HEK293T (cell line): Measurements from ENCODE around the gene MTCL3.

Experiments
- BHLHE40 ChIP-seq: fragments of 450-650 bp; IDR thresholded peaks from 2 replicates; pipeline ENCODE4 v1.6.1; 2016; ENCODE audit warnings: mild to moderate bottlenecking, moderate library complexity, borderline replicate concordance
- CTBP1 ChIP-seq: fragments of 450-650 bp; IDR thresholded peaks from 2 replicates; pipeline ENCODE4 v1.6.1; 2016; ENCODE audit warnings: borderline replicate concordance
- FOXK2 ChIP-seq: fragments of 450-650 bp; IDR thresholded peaks from 2 replicates; pipeline ENCODE4 v1.6.1; 2016; ENCODE audit warnings: mild to moderate bottlenecking
- ZNF384 ChIP-seq: fragments of 450-650 bp; IDR thresholded peaks from 2 replicates; pipeline ENCODE4 v1.6.1; 2016

- no peak for TF ChIP-seq BHLHE40
- TF ChIP-seq FOXK2 = no peak
- TF ChIP-seq CTBP1 = no peak
- TF ChIP-seq ZNF384 = no peak
Measured at GRCh38 chr6:127564761-127565160, 45.6 kb upstream of the MTCL3 start.
